HL-60/S4 treated with retinoic acid at 250 ng/mL for 4 days and 3 days (cell line): Measurements from ENCODE around the gene ALAS1.

Experiments
- in situ Hi-C: fragments of 300-500 bp; cut with MboI; formaldehyde crosslinking; loops from 2 replicates; pipeline ENCODE4 v1.7.0; 2022; ENCODE audit warnings: low sequenced_read_pairs

The ALAS1 gene

GRCh38 chr3:52198643-52199608 is 966 bp downstream of the ALAS1 start:
- in situ Hi-C loops = no loop called here

- in situ Hi-C loops = no loop called here
Observed at GRCh38 chr3:52200981-52201679, 3.2 kb downstream of the ALAS1 start.

- in situ Hi-C loops = no loop called here
Observed at GRCh38 chr3:52202384-52203077, 4.6 kb downstream of the ALAS1 start.

- in situ Hi-C loops = no loop called here
Observed at GRCh38 chr3:52203701-52204100, 5.7 kb downstream of the ALAS1 start.

GRCh38 chr3:52204337-52205073 is 6.5 kb downstream of the ALAS1 start:
- in situ Hi-C loops = no loop called here

GRCh38 chr3:52205727-52206372 is 7.9 kb downstream of the ALAS1 start:
- in situ Hi-C loops = no loop called here

- in situ Hi-C loops = no loop called here
Observed at GRCh38 chr3:52208556-52208955, 10.6 kb downstream of the ALAS1 start.

- in situ Hi-C loops = no loop called here
Observed at GRCh38 chr3:52210037-52210436, 12.1 kb downstream of the ALAS1 start.

GRCh38 chr3:52210550-52211046 is 12.6 kb downstream of the ALAS1 start:
- in situ Hi-C loops = no loop called here

GRCh38 chr3:52211268-52211891 is 13.4 kb downstream of the ALAS1 start:
- in situ Hi-C loops = no loop called here

GRCh38 chr3:52213005-52213404 is 15.0 kb downstream of the ALAS1 start:
- in situ Hi-C loops = no loop called here

- in situ Hi-C loops = no loop called here
Observed at GRCh38 chr3:52213901-52214300, 15.9 kb downstream of the ALAS1 start.

- in situ Hi-C loops = no loop called here
Observed at GRCh38 chr3:52215351-52215750, 17.4 kb downstream of the ALAS1 start.

- in situ Hi-C loops = no loop called here
Observed at GRCh38 chr3:52216585-52217408, 18.8 kb downstream of the ALAS1 start.

- in situ Hi-C loops = no loop called here
Observed at GRCh38 chr3:52217409-52217805, 19.4 kb downstream of the ALAS1 start.

- in situ Hi-C loops = no loop called here
Observed at GRCh38 chr3:52218026-52218425, 20.1 kb downstream of the ALAS1 start.

GRCh38 chr3:52218454-52218853 is 20.5 kb downstream of the ALAS1 start:
- in situ Hi-C loops = no loop called here

GRCh38 chr3:52218937-52219650 is 21.1 kb downstream of the ALAS1 start:
- in situ Hi-C loops = no loop called here
